Heart left ventricle (tissue), 16 donors: ENCODE results near the gene NBPF1. TPM values are rescaled to one million over a fixed set of nuclear protein-coding genes. Genes with fewer than 3 reads are reported as not detected.
"Not testable (repeated sequence)": the region's sequence is repeated elsewhere in the genome, so short reads cannot be mapped to it uniquely, and the experiment has no call there.

ENCODE experiments used
- ATAC-seq, 4 donors: fragments of 200-7000 bp; cut with Tn5 transposase; one replicate each; pipeline ENCODE4 v1.9.1; 2020 to 2022; ENCODE audit warnings: moderate library complexity in 4 of 4, mild to moderate bottlenecking in 3 of 4, moderate number of reproducible peaks in 1 of 4
- DNase-seq, 5 donors: peaks; one replicate each; pipeline ENCODE4 v3.0.0-alpha.2; 2020
- H3K27ac ChIP-seq, 12 donors: fragments of 200-600 bp; sonication (generic) in 4 of 12; one replicate each; pipeline versions ENCODE4 v1.5.0 to v1.8.0; 2016 to 2022; ENCODE audit warnings: mild to moderate bottlenecking in 2 of 12
- H3K27me3 ChIP-seq, 9 donors: fragments of 200-600 bp; sonication (generic) in 2 of 9; one replicate each; pipeline versions ENCODE4 v1.5.1 to v1.8.0; 2016 to 2022; ENCODE audit warnings: mild to moderate bottlenecking in 3 of 9
- H3K36me3 ChIP-seq, 9 donors: fragments of 200-600 bp; sonication (generic) in 2 of 9; one replicate each; pipeline versions ENCODE4 v1.5.0 to v1.8.0; 2018 to 2022; ENCODE audit warnings: mild to moderate bottlenecking in 2 of 9
- H3K4me1 ChIP-seq, 12 donors: fragments of 200-600 bp; sonication (generic) in 4 of 12; one replicate each; pipeline versions ENCODE4 v1.5.0 to v1.8.0; 2016 to 2022; ENCODE audit warnings: mild to moderate bottlenecking in 3 of 12
- H3K4me3 ChIP-seq, 12 donors: fragments of 200-600 bp; sonication (generic) in 4 of 12; one replicate each; pipeline versions ENCODE4 v1.5.0 to v1.8.0; 2017 to 2022; ENCODE audit warnings: mild to moderate bottlenecking in 9 of 12, moderate library complexity in 4 of 12
- H3K9me3 ChIP-seq, 12 donors: fragments of 200-600 bp; sonication (generic) in 4 of 12; one replicate each; pipeline versions ENCODE4 v1.5.0 to v1.8.0; 2016 to 2022; ENCODE audit warnings: mild to moderate bottlenecking in 1 of 12
- POLR2A ChIP-seq, 2 donors: fragments of 450-650 bp; IDR thresholded peaks; one replicate each; pipeline ENCODE4 v1.6.1; 2017; ENCODE audit warnings: antibody characterized with exemption in 2 of 2, mild to moderate bottlenecking in 2 of 2, moderate library complexity in 2 of 2
- WGBS, 4 donors: extraction: QIAGEN DNeasy Blood & Tissue Kit in 2 of 4; methylation state at CpG; one replicate each; pipeline versions ENCODE4 v1.1.5 to v1.1.7; 2013 to 2018; 5-methylcytosine and 5-hydroxymethylcytosine counted together
- intact Hi-C, 10 donors: fragments of 100-400 bp; cut with DNase I; formaldehyde crosslinking; loops; one replicate each; pipeline versions ENCODE4 v1.11.1 to v1.14.2; 2022
- polyA plus RNA-seq, 2 donors: library from polyadenylated mRNA; stranded (reverse); fragments of 200-250 nt; gene quantifications; one replicate each; pipeline ENCODE4 v1.2.3, GENCODE V29; 2013
- total RNA-seq, 9 donors: library from RNA; depleted of rRNA in 2 of 9; stranded (reverse); fragments of >200 nt in 2 of 9; fragmentation: NEBNext Ultra II Directional in 3 of 9; extraction: Animal tissue kit (Norgen Biotek cat#: 25700) in 3 of 9; gene quantifications; one replicate each; pipeline versions ENCODE4 v1.1.0 to v1.2.4, GENCODE V29; 2016 to 2023
- TF ChIP-seq, protein P1 (sequence below), 12 donors: fragments of 200-600 bp; sonication (generic) in 4 of 12; IDR thresholded peaks; one replicate each; pipeline versions ENCODE4 v1.5.0 to v1.8.0; 2018 to 2022; ENCODE audit warnings: antibody characterized with exemption in 12 of 12, mild to moderate bottlenecking in 5 of 12
- donor health status: ischemic (EF 13 %, LVEDD 7.1; RV severe dilation, severe dysfunction).
- donor health status: healthy with polysubstance abuse.
- donor health status: DM: no; HTN: yes; CAD: no.
- donor health status: DM: no; HTN: no; CAD: no.
- donor health status: ischemic (EF 25% LVEDD 6.9; RV normal size, moderate dysfunction).
- donor health status: ischemic (EF 25% LVEDD 5.7; RV mildly dilated, moderate dysfunction).
- donor health status: healthy.
- donor health status: DM: yes; HTN: yes; CAD: no.
- donor health status: ischemic (EF 35%, LVEDD 5.7; RV mildly dilated, moderate dysfunction).
- donor health status: nonischemic (EF 11% LVEDD 7.7; RV severe dilation, severe dysfunction).
- donor health status: DM: yes; HTN: yes; CAD: no.
- donor health status: PGD.
- donor health status: ischemic (EF 29% LVEDD 5.4; RV normal size, mild dysfunction).
- donor health status: nonischemic (EF 23%, LVEDD 6.1; RV moderate dilation, normal function).

Gene NBPF1
- total and polyA plus RNA-seq, 11 donors = 4.4 to 18.2 (median 12.0) TPM

- Histone ChIP-seq H3K9me3 (no peaks in the 10 kb centered on the region), H3K4me1 (peaks cover 3 to 21% (median 17%) of the 10 kb centered on the region in 12 donors), H3K36me3 (peaks cover 0 to 20% (median 17%) of the 10 kb centered on the region in 9 donors), H3K27me3 (peaks cover 0 to 12% (median 0%) of the 10 kb centered on the region in 9 donors), H3K4me3 (no peak overlapping the region), H3K27ac (no peak overlapping the region)
- ATAC-seq (no peak), DNase-seq (peak in 2 of 5 donors; percentile 16 to 58)
- 79 to 83% (median 80%) methylated on average over 9 of the region's 9 CpGs for WGBS, 4 donors
- intact Hi-C loops = no loop called here
- TF ChIP-seq, protein P1, sequence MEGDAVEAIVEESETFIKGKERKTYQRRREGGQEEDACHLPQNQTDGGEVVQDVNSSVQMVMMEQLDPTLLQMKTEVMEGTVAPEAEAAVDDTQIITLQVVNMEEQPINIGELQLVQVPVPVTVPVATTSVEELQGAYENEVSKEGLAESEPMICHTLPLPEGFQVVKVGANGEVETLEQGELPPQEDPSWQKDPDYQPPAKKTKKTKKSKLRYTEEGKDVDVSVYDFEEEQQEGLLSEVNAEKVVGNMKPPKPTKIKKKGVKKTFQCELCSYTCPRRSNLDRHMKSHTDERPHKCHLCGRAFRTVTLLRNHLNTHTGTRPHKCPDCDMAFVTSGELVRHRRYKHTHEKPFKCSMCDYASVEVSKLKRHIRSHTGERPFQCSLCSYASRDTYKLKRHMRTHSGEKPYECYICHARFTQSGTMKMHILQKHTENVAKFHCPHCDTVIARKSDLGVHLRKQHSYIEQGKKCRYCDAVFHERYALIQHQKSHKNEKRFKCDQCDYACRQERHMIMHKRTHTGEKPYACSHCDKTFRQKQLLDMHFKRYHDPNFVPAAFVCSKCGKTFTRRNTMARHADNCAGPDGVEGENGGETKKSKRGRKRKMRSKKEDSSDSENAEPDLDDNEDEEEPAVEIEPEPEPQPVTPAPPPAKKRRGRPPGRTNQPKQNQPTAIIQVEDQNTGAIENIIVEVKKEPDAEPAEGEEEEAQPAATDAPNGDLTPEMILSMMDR (IDR thresholded peaks at IDR 0.05) = no peak
- no peak for TF ChIP-seq POLR2A (IDR thresholded peaks at IDR 0.05)
Measured at GRCh38 chr1:16615253-16616252, 2.2 kb upstream of the NBPF1 start.

- no peak overlapping the region for H3K27ac ChIP-seq
- ATAC-seq (no peak), DNase-seq (peak in 4 of 5 donors; percentile 4 to 58 (median 20))
- intact Hi-C loops = no loop called here
- peak overlapping the region in 1 of 12 donors; percentile 64 for H3K4me3 ChIP-seq
- no peak for TF ChIP-seq POLR2A (IDR thresholded peaks at IDR 0.05)
- TF ChIP-seq, protein P1 (IDR thresholded peaks at IDR 0.05) = no peak
- H3K9me3 ChIP-seq = no peaks in the 10 kb centered on the region
- 80 to 84% (median 82%) methylated on average over 11 of the region's 11 CpGs for WGBS, 4 donors
- H3K36me3 ChIP-seq = peaks cover 0 to 17% (median 9%) of the 10 kb centered on the region in 9 donors
- H3K27me3 ChIP-seq = peaks cover 0 to 12% (median 0%) of the 10 kb centered on the region in 9 donors
- peaks cover 3 to 21% (median 17%) of the 10 kb centered on the region in 12 donors for H3K4me1 ChIP-seq
Measured at GRCh38 chr1:16614361-16615252, 1.2 kb upstream of the NBPF1 start.

DNA sequence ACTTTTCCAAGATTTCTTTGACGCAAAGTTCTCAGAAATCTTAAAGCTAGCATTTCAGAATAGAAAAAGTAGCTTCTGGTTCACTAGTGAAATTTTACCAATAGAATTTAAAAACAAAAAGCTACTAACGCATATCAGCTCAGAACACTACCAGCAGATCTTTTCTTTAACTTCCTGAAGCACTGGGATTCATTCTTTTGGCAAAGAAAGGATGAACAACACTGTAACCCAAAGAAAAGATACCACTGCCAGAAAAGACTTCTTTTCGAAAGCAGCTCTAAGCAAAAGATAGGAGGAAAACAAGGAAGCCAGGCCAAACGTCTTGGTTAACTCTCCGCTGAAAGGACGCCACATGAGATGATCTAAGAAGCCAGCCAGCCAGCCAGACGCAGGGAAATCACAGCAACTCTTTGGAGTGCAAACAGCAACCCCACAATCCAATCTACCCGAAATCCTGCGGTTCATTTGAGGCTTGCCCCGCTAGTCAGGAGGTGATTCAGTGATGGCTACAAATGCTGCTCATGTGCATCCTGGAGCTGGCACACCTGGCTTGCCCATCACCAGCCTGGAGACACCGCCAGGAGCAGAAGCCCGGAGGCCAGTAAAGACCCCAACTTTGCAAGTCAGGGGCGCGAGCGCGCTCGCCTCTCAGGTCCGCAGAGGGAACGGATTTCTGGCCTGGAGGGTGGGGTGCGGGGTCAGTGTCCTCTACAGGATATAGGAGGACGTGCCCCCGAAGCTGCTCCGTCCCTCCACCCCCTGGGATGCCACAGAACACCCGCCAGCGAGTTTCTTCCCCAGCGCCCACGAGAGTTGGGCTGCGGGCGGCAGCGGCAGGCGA is 812 bp downstream of the NBPF1 start:
- H3K4me3 ChIP-seq = peak overlapping the region; percentile 48 to 85 (median 61)
- TF ChIP-seq POLR2A (IDR thresholded peaks at IDR 0.05) = peak in 1 of 2 donors; percentile 42
- TF ChIP-seq, protein P1 (IDR thresholded peaks at IDR 0.05) = peak in 1 of 12 donors; percentile 2
- intact Hi-C loops = loop anchor here in 3 of 10 donors (1.0 to 2.0 kb wide), 2 partner anchors 32 kb away; no protein-coding TSS in a partner anchor
- ATAC-seq = peak in 3 of 4 donors; percentile 23 to 51 (median 27)
- H3K27me3 ChIP-seq = peaks cover 0 to 12% (median 0%) of the 10 kb centered on the region in 9 donors
- peak overlapping the region; percentile 23 to 86 (median 80) for H3K27ac ChIP-seq
- no peaks in the 10 kb centered on the region for H3K9me3 ChIP-seq
- DNase-seq = peak in 4 of 5 donors; percentile 43 to 82 (median 68)
- peaks cover 3 to 21% (median 17%) of the 10 kb centered on the region in 12 donors for H3K4me1 ChIP-seq
- 5 to 6% (median 5%) methylated on average over 31 of the region's 31 CpGs for WGBS, 4 donors
- peaks cover 0 to 15% (median 10%) of the 10 kb centered on the region in 9 donors for H3K36me3 ChIP-seq

- WGBS, 4 donors = 83 to 86% (median 84%) methylated on average over 8 of the region's 8 CpGs
Measured at GRCh38 chr1:16611981-16612331, 1.4 kb downstream of the NBPF1 start.

DNA sequence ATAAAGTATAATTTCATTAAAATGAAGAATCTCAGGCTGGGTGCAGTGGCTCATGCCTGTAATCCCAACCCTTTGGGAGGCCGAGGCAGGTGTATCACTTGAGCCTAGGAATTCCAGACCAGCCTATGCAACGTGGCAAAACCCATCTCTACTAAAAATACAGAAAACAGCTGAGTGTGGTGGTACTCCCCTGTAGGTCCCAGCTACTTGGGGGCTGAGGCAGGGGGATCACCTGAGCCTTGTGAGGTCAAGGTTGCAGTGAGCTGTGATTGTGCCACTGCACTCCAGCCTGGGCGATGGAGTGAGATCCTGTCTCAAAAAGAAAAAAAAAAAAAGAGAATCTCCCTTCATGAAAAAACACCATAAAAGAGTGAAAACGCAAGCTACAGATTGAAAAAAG is 2.2 kb downstream of the NBPF1 start:
- intact Hi-C loops, ATAC-seq, H3K27ac ChIP-seq, H3K4me3 ChIP-seq, H3K9me3 ChIP-seq: not testable (repeated sequence)
- 87 to 92% (median 91%) methylated on average over 4 of the region's 4 CpGs for WGBS, 4 donors
- Histone ChIP-seq H3K36me3 (peaks cover 0 to 25% (median 24%) of the 10 kb centered on the region in 9 donors), H3K4me1 (peaks cover 3 to 21% (median 17%) of the 10 kb centered on the region in 12 donors), H3K27me3 (peaks cover 0 to 12% (median 0%) of the 10 kb centered on the region in 9 donors)
- DNase-seq = peak in 1 of 5 donors; percentile 40

More at GRCh38 chr1:16611981-16612331, 1.4 kb downstream of the NBPF1 start:
- not testable (repeated sequence) for ATAC-seq, H3K9me3 ChIP-seq
- Histone ChIP-seq H3K4me3 (peak overlapping the region in 11 of 12 donors; percentile 48 to 72 (median 61)), H3K27ac (peak overlapping the region in 8 of 12 donors; percentile 76 to 86 (median 78)), H3K27me3 (peaks cover 0 to 12% (median 0%) of the 10 kb centered on the region in 9 donors), H3K4me1 (peaks cover 3 to 21% (median 17%) of the 10 kb centered on the region in 12 donors), H3K36me3 (peaks cover 0 to 17% (median 16%) of the 10 kb centered on the region in 9 donors)
- DNase-seq = peak in 1 of 5 donors; percentile 52
- intact Hi-C loops = loop anchor here in 2 of 10 donors (2.0 kb wide), 1 partner anchor 33 kb away; no protein-coding TSS in a partner anchor

DNA sequence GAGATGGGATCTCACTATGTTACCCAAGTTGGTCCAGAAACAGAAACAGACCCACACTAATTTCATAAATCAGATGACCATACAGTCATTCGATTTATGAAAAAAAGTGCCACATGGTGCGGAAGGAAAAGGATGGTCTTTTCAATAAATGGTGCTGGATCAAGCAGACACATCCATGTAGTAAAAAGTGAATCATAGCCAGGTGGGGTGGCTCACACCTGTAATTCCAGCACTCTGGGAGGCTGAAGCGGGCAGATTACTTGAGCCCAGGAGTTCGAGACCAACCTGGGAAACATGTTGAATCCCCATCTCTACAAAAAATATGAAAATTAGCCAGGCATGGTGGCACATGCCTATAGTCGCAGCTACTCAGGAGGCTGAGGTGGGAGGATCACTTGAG is 2.8 kb downstream of the NBPF1 start:
- DNase-seq, intact Hi-C loops: not testable (repeated sequence)

More for the DNA sequence above, 2.8 kb downstream of the NBPF1 start:
- 94 to 95% (median 95%) methylated on average over 5 of the region's 5 CpGs for WGBS, 4 donors
- not testable (repeated sequence) for H3K9me3 ChIP-seq, H3K27ac ChIP-seq, ATAC-seq, H3K4me3 ChIP-seq
- peaks cover 0 to 31% (median 30%) of the 10 kb centered on the region in 9 donors for H3K36me3 ChIP-seq
- H3K4me1 ChIP-seq = peaks cover 3 to 21% (median 17%) of the 10 kb centered on the region in 12 donors
- peaks cover 0 to 12% (median 0%) of the 10 kb centered on the region in 9 donors for H3K27me3 ChIP-seq
